Transverse colon (tissue), 4 donors: Measurements from ENCODE around the gene SLIT1.

Experiments used
- POLR2A ChIP-seq: fragments of 450-650 bp; IDR thresholded peaks from one replicate; pipeline ENCODE4 v1.6.1; 2016; ENCODE audit warnings: antibody characterized with exemption, mild to moderate bottlenecking, moderate library complexity
- POLR2AphosphoS5 ChIP-seq, 3 donors: sonication (generic); formaldehyde crosslinking; IDR thresholded peaks; one replicate each; pipeline ENCODE4 v1.6.1; 2016; ENCODE audit warnings: antibody characterized with exemption in 3 of 3
- TF ChIP-seq, protein P1 (sequence below), 5 experiments: fragments of 200-600 bp in 3 of 5; fragments of 450-650 bp in 2 of 5; sonication (generic) in 3 of 5; IDR thresholded peaks; 1 replicate in 2 of 5; 2 replicates in 3 of 5; pipeline ENCODE4 v1.5.1; 2016 to 2017; ENCODE audit warnings: antibody characterized with exemption in 5 of 5, inconsistent platforms in 3 of 5, mild to moderate bottlenecking in 2 of 5, moderate library complexity in 1 of 5

DNA sequence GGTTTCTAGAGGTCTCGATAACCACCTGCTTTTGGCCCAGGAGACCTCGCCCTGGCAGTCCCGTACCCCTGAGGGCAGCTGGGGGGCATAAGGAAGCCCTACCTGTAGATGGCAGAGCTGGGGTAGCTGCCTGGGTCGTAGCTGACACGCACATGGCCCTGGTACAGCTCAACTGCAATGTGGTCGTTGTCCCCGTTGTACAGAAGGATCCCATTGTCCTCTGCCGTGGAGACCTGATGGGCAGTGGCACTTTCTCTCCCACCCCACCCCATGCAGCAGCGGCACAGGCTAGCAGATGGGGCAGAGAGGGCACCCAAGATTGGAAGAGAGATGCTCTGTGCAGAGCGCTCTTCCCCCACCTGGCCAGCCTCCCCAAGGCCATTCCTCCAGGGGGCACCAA is 181.2 kb downstream of the SLIT1 start:
- TF ChIP-seq, protein P1, sequence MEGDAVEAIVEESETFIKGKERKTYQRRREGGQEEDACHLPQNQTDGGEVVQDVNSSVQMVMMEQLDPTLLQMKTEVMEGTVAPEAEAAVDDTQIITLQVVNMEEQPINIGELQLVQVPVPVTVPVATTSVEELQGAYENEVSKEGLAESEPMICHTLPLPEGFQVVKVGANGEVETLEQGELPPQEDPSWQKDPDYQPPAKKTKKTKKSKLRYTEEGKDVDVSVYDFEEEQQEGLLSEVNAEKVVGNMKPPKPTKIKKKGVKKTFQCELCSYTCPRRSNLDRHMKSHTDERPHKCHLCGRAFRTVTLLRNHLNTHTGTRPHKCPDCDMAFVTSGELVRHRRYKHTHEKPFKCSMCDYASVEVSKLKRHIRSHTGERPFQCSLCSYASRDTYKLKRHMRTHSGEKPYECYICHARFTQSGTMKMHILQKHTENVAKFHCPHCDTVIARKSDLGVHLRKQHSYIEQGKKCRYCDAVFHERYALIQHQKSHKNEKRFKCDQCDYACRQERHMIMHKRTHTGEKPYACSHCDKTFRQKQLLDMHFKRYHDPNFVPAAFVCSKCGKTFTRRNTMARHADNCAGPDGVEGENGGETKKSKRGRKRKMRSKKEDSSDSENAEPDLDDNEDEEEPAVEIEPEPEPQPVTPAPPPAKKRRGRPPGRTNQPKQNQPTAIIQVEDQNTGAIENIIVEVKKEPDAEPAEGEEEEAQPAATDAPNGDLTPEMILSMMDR (IDR thresholded peaks at IDR 0.05) = no peak
- TF ChIP-seq POLR2A (no peak), POLR2AphosphoS5 (IDR thresholded peaks at IDR 0.05) (no peak)
